Neuronal stem cell (in vitro differentiated cells): ENCODE data around the gene ACADS.

ENCODE experiments used
- DNase-seq: peaks from one replicate; pipeline ENCODE4 v3.0.0-alpha.2; 2013; ENCODE audit warnings: low spot score
- H2AFZ ChIP-seq: one replicate; pipeline ENCODE4 v1.6.1; 2013; ENCODE audit warnings: mild to moderate bottlenecking, low read length, inconsistent platforms
- H2AK5ac ChIP-seq: 2 replicates; pipeline ENCODE4 v1.6.1; 2013; ENCODE audit warnings: low read depth, mild to moderate bottlenecking, inconsistent platforms, low read length, moderate library complexity, mixed read lengths
- H2BK120ac ChIP-seq: 2 replicates; pipeline ENCODE4 v1.6.1; 2013; ENCODE audit warnings: low read depth, mild to moderate bottlenecking, inconsistent platforms, low read length, moderate library complexity, mixed read lengths
- H2BK12ac ChIP-seq: one replicate; pipeline ENCODE4 v1.6.1; 2013; ENCODE audit warnings: low read length, inconsistent platforms
- H2BK15ac ChIP-seq: 2 replicates; pipeline ENCODE4 v1.6.1; 2013; ENCODE audit warnings: mild to moderate bottlenecking, low read length, inconsistent platforms, mixed read lengths
- H2BK5ac ChIP-seq: one replicate; pipeline ENCODE4 v1.6.1; 2013; ENCODE audit warnings: inconsistent platforms, mild to moderate bottlenecking, low read length, moderate library complexity
- H3K14ac ChIP-seq: one replicate; pipeline ENCODE4 v1.6.1; 2013; ENCODE audit warnings: low read length, inconsistent platforms
- H3K18ac ChIP-seq: 2 replicates; pipeline ENCODE4 v1.6.1; 2013; ENCODE audit warnings: low read length, inconsistent platforms
- H3K23ac ChIP-seq: 2 replicates; pipeline ENCODE4 v1.6.1; 2013; ENCODE audit warnings: low read depth, mild to moderate bottlenecking, mixed read lengths, low read length, inconsistent platforms; ENCODE audit not compliant: poor library complexity
- H3K27ac ChIP-seq: replicated peaks from 3 replicates; pipeline ENCODE4 v1.5.1; 2013; ENCODE audit warnings: low read length, inconsistent platforms
- H3K27me3 ChIP-seq, 3 experiments: 2 replicates each; pipeline ENCODE4 v1.6.1; 2013; ENCODE audit warnings: low read length in 3 of 3, mild to moderate bottlenecking in 2 of 3, inconsistent platforms in 1 of 3, low read depth in 1 of 3, mixed read lengths in 1 of 3, moderate library complexity in 1 of 3; ENCODE audit not compliant: control insufficient read depth in 3 of 3, insufficient read depth in 3 of 3
- H3K36me3 ChIP-seq, 2 donors: replicated peaks in 1 of 2; 2 replicates each; pipeline ENCODE4 v1.6.1; 2013; ENCODE audit warnings: low read length in 2 of 2; ENCODE audit not compliant: control insufficient read depth in 2 of 2, insufficient read depth in 2 of 2
- H3K4ac ChIP-seq: 2 replicates; pipeline ENCODE4 v1.6.1; 2013; ENCODE audit warnings: inconsistent platforms, mild to moderate bottlenecking, low read length, moderate library complexity
- H3K4me1 ChIP-seq, 2 donors: 1 replicate in 1 of 2; 2 replicates in 1 of 2; pipeline ENCODE4 v1.6.1; 2013; ENCODE audit warnings: low read length in 2 of 2, low read depth in 1 of 2; ENCODE audit not compliant: control insufficient read depth in 2 of 2, insufficient read depth in 1 of 2
- H3K4me2 ChIP-seq: one replicate; pipeline ENCODE4 v1.6.1; 2013; ENCODE audit warnings: mild to moderate bottlenecking, low read length, inconsistent platforms; ENCODE audit not compliant: insufficient read depth, poor library complexity, severe bottlenecking
- H3K4me3 ChIP-seq, 2 donors: 2 replicates each; pipeline ENCODE4 v1.5.1; 2013; ENCODE audit warnings: low read length in 2 of 2, mild to moderate bottlenecking in 2 of 2, inconsistent platforms in 1 of 2, moderate library complexity in 1 of 2
- H3K79me1 ChIP-seq: one replicate; pipeline ENCODE4 v1.6.1; 2013; ENCODE audit warnings: low read depth, mild to moderate bottlenecking, inconsistent platforms, low read length, moderate library complexity
- H3K9ac ChIP-seq: one replicate; pipeline ENCODE4 v1.6.1; 2013; ENCODE audit warnings: mild to moderate bottlenecking, low read depth, low read length, inconsistent platforms; ENCODE audit not compliant: poor library complexity
- H3K9me3 ChIP-seq, 2 donors: replicated peaks in 1 of 2; 2 replicates each; pipeline versions ENCODE3 to v1.6.1; 2013; ENCODE audit warnings: low read length in 2 of 2, mild to moderate bottlenecking in 2 of 2, inconsistent platforms in 1 of 2, low read depth in 1 of 2, mixed read lengths in 1 of 2, moderate library complexity in 1 of 2; ENCODE audit not compliant: control insufficient read depth in 2 of 2, insufficient read depth in 1 of 2
- H4K8ac ChIP-seq: one replicate; pipeline ENCODE4 v1.6.1; 2013; ENCODE audit warnings: low read depth, mild to moderate bottlenecking, inconsistent platforms, low read length, moderate library complexity
- H4K91ac ChIP-seq: one replicate; pipeline ENCODE4 v1.6.1; 2013; ENCODE audit warnings: low read length, low read depth, mild to moderate bottlenecking, inconsistent platforms; ENCODE audit not compliant: poor library complexity
- WGBS, 2 donors: extraction: QIAGEN DNeasy Blood & Tissue Kit; methylation state at CpG; one replicate each; pipeline ENCODE4 v1.1.7; 2013; ENCODE audit warnings: missing lambda C conversion rate in 2 of 2, mixed read lengths in 1 of 2; ENCODE audit not compliant: insufficient read length in 2 of 2, insufficient replicate concordance in 1 of 2; ENCODE audit errors: extremely low coverage in 2 of 2; 5-methylcytosine and 5-hydroxymethylcytosine counted together

Gene ACADS

DNA sequence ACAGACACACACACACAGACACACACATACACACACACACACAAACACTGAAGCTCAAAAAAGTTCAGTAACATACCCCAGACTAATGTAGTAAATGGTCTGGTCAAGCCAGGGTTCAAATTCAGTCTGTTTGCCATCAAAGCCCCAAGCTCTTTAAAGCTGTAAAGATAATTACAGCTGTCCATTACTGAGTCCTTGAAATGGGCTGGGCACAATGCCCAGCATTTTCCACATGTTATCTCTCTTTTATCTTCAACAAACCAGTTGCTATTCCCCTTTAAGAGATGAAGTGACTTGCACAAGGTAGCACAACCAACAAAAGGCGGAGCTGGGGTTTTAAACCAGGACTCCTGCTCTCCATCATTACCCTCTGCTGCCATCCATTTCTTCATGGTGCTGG lies 23.0 kb upstream of the ACADS start:
- H4K8ac ChIP-seq, result no peak overlapping the region
- H3K27me3 ChIP-seq, result no peaks in the 10 kb centered on the region
- H3K14ac ChIP-seq, result no peak overlapping the region
- WGBS, 2 donors, result no CpG with 5 or more reads among the region's 1 CpG
- no peak overlapping the region for H3K4me3 ChIP-seq
- no peak overlapping the region for H3K18ac ChIP-seq
- no peak overlapping the region for H3K4me2 ChIP-seq
- H2BK5ac ChIP-seq, result no peak overlapping the region
- H2AK5ac ChIP-seq, result no peak overlapping the region
- no peak overlapping the region for H2AFZ ChIP-seq
- H3K4ac ChIP-seq, result no peak overlapping the region
- H2BK15ac ChIP-seq, result no peak overlapping the region
- H3K23ac ChIP-seq, result no peak overlapping the region
- H3K9me3 ChIP-seq, result no peaks in the 10 kb centered on the region
- no peak overlapping the region for H3K27ac ChIP-seq
- no peak for DNase-seq
- no peak overlapping the region for H3K9ac ChIP-seq
- no peak overlapping the region for H2BK120ac ChIP-seq
- no peaks in the 10 kb centered on the region for H3K4me1 ChIP-seq
- H3K36me3 ChIP-seq, result peaks cover 25 to 80% of the 10 kb centered on the region in 2 donors
- H4K91ac ChIP-seq, result no peak overlapping the region
- no peaks in the 10 kb centered on the region for H3K79me1 ChIP-seq
- no peak overlapping the region for H2BK12ac ChIP-seq

GRCh38 chr12:120703311-120703942 lies 22.2 kb upstream of the ACADS start:
- Histone ChIP-seq H3K27me3 (no peaks in the 10 kb centered on the region), H2BK15ac (no peak overlapping the region), H3K18ac (no peak overlapping the region), H3K4me2 (no peak overlapping the region), H2AFZ (no peak overlapping the region), H4K91ac (no peak overlapping the region), H3K4me1 (no peaks in the 10 kb centered on the region), H2BK12ac (no peak overlapping the region), H3K14ac (no peak overlapping the region), H3K9ac (peak overlapping the region; percentile 47), H2AK5ac (no peak overlapping the region), H3K4ac (no peak overlapping the region), H2BK5ac (no peak overlapping the region), H3K79me1 (no peaks in the 10 kb centered on the region), H3K9me3 (no peaks in the 10 kb centered on the region), H3K36me3 (peaks cover 23 to 72% of the 10 kb centered on the region in 2 donors), H4K8ac (no peak overlapping the region), H3K23ac (no peak overlapping the region), H3K27ac (no peak overlapping the region), H2BK120ac (no peak overlapping the region), H3K4me3 (no peak overlapping the region)
- no peak for DNase-seq
- WGBS, 2 donors, result no CpG with 5 or more reads among the region's 11 CpGs

DNA sequence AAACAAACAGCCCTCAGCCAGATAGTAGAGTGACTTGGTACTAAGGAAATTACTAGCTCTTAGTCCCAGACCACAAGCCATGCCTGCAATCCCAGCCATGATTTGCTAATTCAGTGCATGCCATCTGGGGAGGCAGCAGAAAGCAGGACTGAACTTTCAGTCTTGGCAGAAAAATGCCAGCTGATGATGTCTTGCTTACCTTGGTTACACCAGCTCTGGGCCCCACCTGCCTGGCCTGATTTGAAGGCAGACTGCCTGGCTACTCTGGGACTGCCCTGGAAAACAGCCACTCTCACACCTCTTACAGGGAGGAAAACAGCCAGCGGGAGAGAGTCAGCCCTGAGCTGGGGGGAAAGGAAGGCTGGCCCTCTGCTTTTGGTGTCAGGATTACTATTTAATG lies 20.0 kb upstream of the ACADS start:
- H2AFZ ChIP-seq, result no peak overlapping the region
- H3K9me3 ChIP-seq, result no peaks in the 10 kb centered on the region
- H3K79me1 ChIP-seq, result no peaks in the 10 kb centered on the region
- no peak overlapping the region for H2BK15ac ChIP-seq
- H3K18ac ChIP-seq, result no peak overlapping the region
- H4K91ac ChIP-seq, result peak overlapping the region; percentile 68
- no peak overlapping the region for H3K27ac ChIP-seq
- DNase-seq, result no peak
- peaks cover 3 to 6% of the 10 kb centered on the region in 2 donors for H3K4me1 ChIP-seq
- no CpG with 5 or more reads among the region's 1 CpG for WGBS, 2 donors
- H3K4me2 ChIP-seq, result no peak overlapping the region
- H3K4me3 ChIP-seq, result peak overlapping the region in 1 of 2 donors; percentile 34
- H3K4ac ChIP-seq, result no peak overlapping the region
- H2BK120ac ChIP-seq, result no peak overlapping the region
- no peak overlapping the region for H3K23ac ChIP-seq
- no peaks in the 10 kb centered on the region for H3K27me3 ChIP-seq
- H3K36me3 ChIP-seq, result peaks cover 8 to 50% of the 10 kb centered on the region in 2 donors
- H3K14ac ChIP-seq, result no peak overlapping the region
- H2BK12ac ChIP-seq, result no peak overlapping the region
- H3K9ac ChIP-seq, result no peak overlapping the region
- H2BK5ac ChIP-seq, result no peak overlapping the region
- no peak overlapping the region for H2AK5ac ChIP-seq
- no peak overlapping the region for H4K8ac ChIP-seq

DNA sequence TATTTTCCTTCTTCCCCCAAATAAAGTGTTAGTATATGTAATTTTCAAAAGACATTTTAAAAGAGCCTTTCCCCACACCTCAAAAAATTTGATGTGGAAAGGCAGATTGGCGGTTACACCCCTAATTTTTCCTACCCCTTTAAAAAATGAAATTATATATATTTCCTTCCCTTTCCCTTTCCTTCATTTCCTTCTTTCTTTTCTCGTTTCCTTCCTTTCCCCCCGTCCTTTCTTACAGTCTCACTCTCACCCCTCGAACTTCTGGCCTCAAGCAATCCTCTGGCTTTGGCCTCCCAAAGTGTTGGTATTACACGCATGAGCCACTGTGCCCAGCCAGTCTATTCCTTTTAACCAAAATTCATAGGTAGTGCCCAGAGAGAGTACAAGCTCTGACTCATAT lies 19.6 kb upstream of the ACADS start:
- H3K36me3 ChIP-seq, result peaks cover 5 to 46% of the 10 kb centered on the region in 2 donors
- no peak for DNase-seq
- no peak overlapping the region for H2AFZ ChIP-seq
- no peak overlapping the region for H3K27ac ChIP-seq
- H3K79me1 ChIP-seq, result no peaks in the 10 kb centered on the region
- peaks cover 3 to 6% of the 10 kb centered on the region in 2 donors for H3K4me1 ChIP-seq
- WGBS, 2 donors, result 100% methylated on average over 2 to 3 of the region's 5 CpGs
- no peak overlapping the region for H3K14ac ChIP-seq
- H3K27me3 ChIP-seq, result no peaks in the 10 kb centered on the region
- no peak overlapping the region for H2AK5ac ChIP-seq
- no peak overlapping the region for H2BK12ac ChIP-seq
- no peak overlapping the region for H2BK120ac ChIP-seq
- H3K4me2 ChIP-seq, result no peak overlapping the region
- H4K91ac ChIP-seq, result no peak overlapping the region
- H3K18ac ChIP-seq, result no peak overlapping the region
- no peak overlapping the region for H3K9ac ChIP-seq
- H3K4ac ChIP-seq, result no peak overlapping the region
- no peaks in the 10 kb centered on the region for H3K9me3 ChIP-seq
- H3K4me3 ChIP-seq, result no peak overlapping the region
- H2BK15ac ChIP-seq, result no peak overlapping the region
- no peak overlapping the region for H2BK5ac ChIP-seq
- H3K23ac ChIP-seq, result no peak overlapping the region
- no peak overlapping the region for H4K8ac ChIP-seq
